ENCODE results near the gene NINL.
"Not testable (repeated sequence)": the region's sequence is repeated elsewhere in the genome, so short reads cannot be mapped to it uniquely, and the experiment has no call there.

DNA sequence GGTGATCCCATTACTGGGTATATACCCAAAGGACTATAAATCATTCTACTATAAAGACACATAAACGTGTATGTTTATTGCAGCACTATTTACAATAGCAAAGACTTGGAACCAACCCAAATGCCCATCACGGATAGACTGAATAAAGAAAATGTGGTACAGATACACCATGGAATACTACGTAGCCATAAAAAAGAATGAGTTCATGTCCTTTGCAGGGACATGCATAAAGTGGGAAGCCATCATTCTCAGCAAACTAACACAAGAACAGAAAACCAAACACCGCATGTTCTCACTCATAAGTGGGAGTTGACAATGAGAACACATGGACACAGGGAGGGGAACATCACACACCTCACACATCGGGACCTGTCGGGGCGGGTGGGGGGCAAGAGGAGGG, 1.7 kb downstream of the NINL start:
- TF ChIP-seq, protein P1, sequence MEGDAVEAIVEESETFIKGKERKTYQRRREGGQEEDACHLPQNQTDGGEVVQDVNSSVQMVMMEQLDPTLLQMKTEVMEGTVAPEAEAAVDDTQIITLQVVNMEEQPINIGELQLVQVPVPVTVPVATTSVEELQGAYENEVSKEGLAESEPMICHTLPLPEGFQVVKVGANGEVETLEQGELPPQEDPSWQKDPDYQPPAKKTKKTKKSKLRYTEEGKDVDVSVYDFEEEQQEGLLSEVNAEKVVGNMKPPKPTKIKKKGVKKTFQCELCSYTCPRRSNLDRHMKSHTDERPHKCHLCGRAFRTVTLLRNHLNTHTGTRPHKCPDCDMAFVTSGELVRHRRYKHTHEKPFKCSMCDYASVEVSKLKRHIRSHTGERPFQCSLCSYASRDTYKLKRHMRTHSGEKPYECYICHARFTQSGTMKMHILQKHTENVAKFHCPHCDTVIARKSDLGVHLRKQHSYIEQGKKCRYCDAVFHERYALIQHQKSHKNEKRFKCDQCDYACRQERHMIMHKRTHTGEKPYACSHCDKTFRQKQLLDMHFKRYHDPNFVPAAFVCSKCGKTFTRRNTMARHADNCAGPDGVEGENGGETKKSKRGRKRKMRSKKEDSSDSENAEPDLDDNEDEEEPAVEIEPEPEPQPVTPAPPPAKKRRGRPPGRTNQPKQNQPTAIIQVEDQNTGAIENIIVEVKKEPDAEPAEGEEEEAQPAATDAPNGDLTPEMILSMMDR (IDR thresholded peaks at IDR 0.05), result not testable (repeated sequence)
- not testable (repeated sequence) for TF ChIP-seq POLR2A (IDR thresholded peaks at IDR 0.05)
